ENCODE measurements around the gene PDLIM5. TPM values are rescaled to one million over a fixed set of nuclear protein-coding genes. Genes with fewer than 3 reads are reported as not detected.
"Not testable (repeated sequence)": the region's sequence is repeated elsewhere in the genome, so short reads cannot be mapped to it uniquely, and the experiment has no call there.

The PDLIM5 gene
- total RNA-seq, 1 donor from 2014 or later = 66.1 TPM

- H3K36me3 Mint-ChIP-seq (ENCODE audit: insufficient read depth) = peaks cover 8% of the 10 kb centered on the region
- no peak overlapping the region for H3K27ac Mint-ChIP-seq
- peaks cover 2% of the 10 kb centered on the region for H3K4me1 Mint-ChIP-seq (ENCODE audit: low read depth)
- no peak for TF ChIP-seq CTCF (IDR thresholded peaks at IDR 0.05; ENCODE audit: unreplicated experiment)
- no peak overlapping the region for H3K4me3 Mint-ChIP-seq (ENCODE audit: low read depth)
- no peak for DNase-seq (ENCODE audit: low spot score, unreplicated experiment)
- peaks cover 3% of the 10 kb centered on the region for H3K9me3 Mint-ChIP-seq (ENCODE audit: low read depth)
- H3K27me3 Mint-ChIP-seq = no peaks in the 10 kb centered on the region
These were observed 99.1 kb downstream of the PDLIM5 start for GRCh38 chr4:94550851-94551250.

GRCh38 chr4:94551643-94552564 lies 100.2 kb downstream of the PDLIM5 start:
- H3K4me3 Mint-ChIP-seq (ENCODE audit: low read depth) = no peak overlapping the region
- peaks cover 6% of the 10 kb centered on the region for H3K9me3 Mint-ChIP-seq (ENCODE audit: low read depth)
- no peak overlapping the region for H3K27ac Mint-ChIP-seq
- no peaks in the 10 kb centered on the region for H3K27me3 Mint-ChIP-seq
- peaks cover 10% of the 10 kb centered on the region for H3K36me3 Mint-ChIP-seq (ENCODE audit: insufficient read depth)
- no peak for TF ChIP-seq CTCF (IDR thresholded peaks at IDR 0.05; ENCODE audit: unreplicated experiment)
- DNase-seq (ENCODE audit: low spot score, unreplicated experiment) = no peak
- H3K4me1 Mint-ChIP-seq (ENCODE audit: low read depth) = peaks cover 2% of the 10 kb centered on the region

GRCh38 chr4:94556047-94556446 lies 104.3 kb downstream of the PDLIM5 start:
- DNase-seq (ENCODE audit: low spot score, unreplicated experiment); H3K27ac Mint-ChIP-seq; H3K4me1 Mint-ChIP-seq (ENCODE audit: low read depth); H3K27me3 Mint-ChIP-seq; H3K9me3 Mint-ChIP-seq (ENCODE audit: low read depth); H3K36me3 Mint-ChIP-seq (ENCODE audit: insufficient read depth); H3K4me3 Mint-ChIP-seq (ENCODE audit: low read depth): not testable (repeated sequence)

- not testable (repeated sequence) for H3K9me3 Mint-ChIP-seq (ENCODE audit: low read depth); H3K36me3 Mint-ChIP-seq (ENCODE audit: insufficient read depth); H3K4me3 Mint-ChIP-seq (ENCODE audit: low read depth); H3K27me3 Mint-ChIP-seq; DNase-seq (ENCODE audit: low spot score, unreplicated experiment); H3K4me1 Mint-ChIP-seq (ENCODE audit: low read depth)
- peak overlapping the region; percentile 26 for H3K27ac Mint-ChIP-seq
These were observed 105.9 kb downstream of the PDLIM5 start for GRCh38 chr4:94557632-94558031.

GRCh38 chr4:94558392-94558904 lies 106.7 kb downstream of the PDLIM5 start:
- H3K27ac Mint-ChIP-seq = no peak overlapping the region
- H3K36me3 Mint-ChIP-seq (ENCODE audit: insufficient read depth) = peaks cover 7% of the 10 kb centered on the region
- no peak for TF ChIP-seq CTCF (IDR thresholded peaks at IDR 0.05; ENCODE audit: unreplicated experiment)
- no peak overlapping the region for H3K4me3 Mint-ChIP-seq (ENCODE audit: low read depth)
- DNase-seq (ENCODE audit: low spot score, unreplicated experiment) = no peak
- no peaks in the 10 kb centered on the region for H3K27me3 Mint-ChIP-seq
- H3K9me3 Mint-ChIP-seq (ENCODE audit: low read depth) = peaks cover 5% of the 10 kb centered on the region
- H3K4me1 Mint-ChIP-seq (ENCODE audit: low read depth) = peaks cover 2% of the 10 kb centered on the region

GRCh38 chr4:94559351-94559806 lies 107.6 kb downstream of the PDLIM5 start:
- Mint-ChIP-seq H3K4me1 (ENCODE audit: low read depth) (peaks cover 2% of the 10 kb centered on the region), H3K27ac (no peak overlapping the region), H3K27me3 (no peaks in the 10 kb centered on the region), H3K9me3 (ENCODE audit: low read depth) (peaks cover 5% of the 10 kb centered on the region), H3K36me3 (ENCODE audit: insufficient read depth) (peaks cover 7% of the 10 kb centered on the region), H3K4me3 (ENCODE audit: low read depth) (no peak overlapping the region)
- DNase-seq (ENCODE audit: low spot score, unreplicated experiment) = no peak
- no peak for TF ChIP-seq CTCF (IDR thresholded peaks at IDR 0.05; ENCODE audit: unreplicated experiment)

Measured in progenitor cell of endocrine pancreas (in vitro differentiated cells).